OCI-LY1 (cell line): Measurements from ENCODE around the gene RPS3A.

Experiments
- H2AFZ ChIP-seq: fragments of 200-600 bp; sonication (generic), shearing (Covaris generic); 2 replicates; pipeline ENCODE4 v1.6.0; 2014; ENCODE audit warnings: antibody characterized with exemption, mild to moderate bottlenecking, low read length
- H3F3A ChIP-seq: fragments of 200-600 bp; sonication (generic), shearing (Covaris generic); 2 replicates; pipeline ENCODE4 v1.6.0; 2014; ENCODE audit warnings: mild to moderate bottlenecking, antibody characterized with exemption, low read length, moderate library complexity; ENCODE audit not compliant: insufficient read depth
- H3K27ac ChIP-seq: fragments of 200-600 bp; sonication (generic); 2 replicates; pipeline ENCODE4 v1.5.1; 2014; ENCODE audit warnings: low read length, mixed run types, mild to moderate bottlenecking, low read depth; ENCODE audit not compliant: poor library complexity, severe bottlenecking
- H3K27me3 ChIP-seq: fragments of 200-600 bp; sonication (generic); 2 replicates; pipeline ENCODE4 v1.6.0; 2014; ENCODE audit warnings: antibody characterized with exemption, mild to moderate bottlenecking, low read length, moderate library complexity; ENCODE audit not compliant: insufficient read depth
- H3K36me3 ChIP-seq: fragments of 200-600 bp; sonication (generic); 2 replicates; pipeline ENCODE4 v1.6.1; 2014; ENCODE audit warnings: mild to moderate bottlenecking, antibody characterized with exemption, low read length, moderate library complexity, mixed read lengths; ENCODE audit not compliant: insufficient read depth
- H3K4me1 ChIP-seq: fragments of 200-600 bp; sonication (generic); 2 replicates; pipeline ENCODE4 v1.5.1; 2014; ENCODE audit warnings: mild to moderate bottlenecking, low read length, moderate library complexity; ENCODE audit not compliant: insufficient read depth, severe bottlenecking
- H3K4me2 ChIP-seq: fragments of 200-600 bp; sonication (generic), shearing (Covaris generic); 2 replicates; pipeline ENCODE4 v1.6.1; 2014; ENCODE audit warnings: low read length
- H3K4me3 ChIP-seq: fragments of 200-600 bp; sonication (generic); 2 replicates; pipeline ENCODE4 v1.5.1; 2014; ENCODE audit warnings: low read length, low read depth, mild to moderate bottlenecking, mixed read lengths; ENCODE audit not compliant: poor library complexity, severe bottlenecking
- H3K79me2 ChIP-seq: fragments of 200-600 bp; shearing (Covaris generic); 2 replicates; pipeline ENCODE4 v1.6.1; 2016; ENCODE audit warnings: mixed run types, low read length, mixed read lengths; ENCODE audit not compliant: insufficient read depth
- H3K9ac ChIP-seq: fragments of 200-600 bp; sonication (generic), shearing (Covaris generic); 2 replicates; pipeline ENCODE4 v1.6.1; 2014; ENCODE audit warnings: mild to moderate bottlenecking, low read length, mixed read lengths
- H3K9me2 ChIP-seq: fragments of 200-600 bp; sonication (generic), shearing (Covaris generic); 2 replicates; pipeline ENCODE4 v1.6.1; 2014; ENCODE audit warnings: low read depth, mild to moderate bottlenecking, low read length, mixed read lengths
- H3K9me3 ChIP-seq: fragments of 200-600 bp; shearing (Covaris generic); 2 replicates; pipeline ENCODE4 v1.6.1; 2014; ENCODE audit warnings: low read length, mixed read lengths
- H4K20me1 ChIP-seq: fragments of 200-600 bp; sonication (generic), shearing (Covaris generic); 2 replicates; pipeline ENCODE4 v1.6.0; 2016; ENCODE audit warnings: mild to moderate bottlenecking, low read length; ENCODE audit not compliant: insufficient read depth
- CTCF ChIP-seq: fragments of 200-600 bp; sonication (generic), shearing (Covaris generic); IDR thresholded peaks from 2 replicates; pipeline ENCODE4 v1.5.1; 2017; ENCODE audit warnings: mild to moderate bottlenecking, antibody characterized with exemption, low read length, moderate library complexity, mixed read lengths
- EZH2 ChIP-seq: fragments of 200-600 bp; sonication (generic), shearing (Covaris generic); IDR thresholded peaks from 2 replicates; pipeline ENCODE4 v1.8.0; 2017; ENCODE audit warnings: borderline replicate concordance, mixed run types, mild to moderate bottlenecking, antibody characterized with exemption, low read length, moderate library complexity, mixed read lengths

RPS3A gene

GRCh38 chr4:151094290-151094751 is 5.1 kb upstream of the RPS3A start:
- H3K9me3 ChIP-seq: no peaks in the 10 kb centered on the region

DNA sequence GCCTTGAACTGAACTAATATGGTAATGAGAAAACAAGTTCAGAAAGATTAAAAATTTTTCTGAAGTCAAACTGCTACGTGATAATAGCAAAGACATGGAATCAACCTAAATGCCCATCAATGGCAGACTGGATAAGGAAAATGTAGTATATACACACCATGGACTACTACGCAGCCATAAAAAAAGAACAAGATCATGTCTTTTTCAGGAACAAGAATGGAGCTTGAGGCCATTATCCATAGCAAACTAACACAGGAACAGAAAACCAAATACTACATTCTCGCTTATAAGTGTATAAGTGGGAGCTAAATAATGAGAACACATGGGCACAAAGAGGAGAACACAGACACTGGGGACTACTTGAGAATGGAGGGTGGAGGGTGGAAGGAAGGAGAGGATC is 4.3 kb upstream of the RPS3A start:
- no peak overlapping the region for H3K4me2 ChIP-seq
- no peak overlapping the region for H3K27ac ChIP-seq
- no peak overlapping the region for H3K4me3 ChIP-seq
- H3K79me2 ChIP-seq: peaks cover 7% of the 10 kb centered on the region
- H3F3A ChIP-seq: no peaks in the 10 kb centered on the region
- peaks cover 6% of the 10 kb centered on the region for H3K36me3 ChIP-seq
- no peaks in the 10 kb centered on the region for H3K9me2 ChIP-seq
- no peaks in the 10 kb centered on the region for H3K9me3 ChIP-seq
- H3K27me3 ChIP-seq: no peaks in the 10 kb centered on the region
- peaks cover 13% of the 10 kb centered on the region for H3K4me1 ChIP-seq
- TF ChIP-seq CTCF (no peak), EZH2 (no peak)
- H4K20me1 ChIP-seq: no peaks in the 10 kb centered on the region
- no peak overlapping the region for H3K9ac ChIP-seq
- H2AFZ ChIP-seq: no peak overlapping the region

More at GRCh38 chr4:151094290-151094751, 5.1 kb upstream of the RPS3A start:
- no peak overlapping the region for H2AFZ ChIP-seq
- H3K79me2 ChIP-seq: no peaks in the 10 kb centered on the region
- H3K36me3 ChIP-seq: no peaks in the 10 kb centered on the region
- no peaks in the 10 kb centered on the region for H3F3A ChIP-seq
- TF ChIP-seq CTCF (no peak), EZH2 (no peak)
- H3K4me2 ChIP-seq: no peak overlapping the region
- H3K4me3 ChIP-seq: no peak overlapping the region
- no peak overlapping the region for H3K9ac ChIP-seq
- peaks cover 13% of the 10 kb centered on the region for H3K4me1 ChIP-seq
- no peaks in the 10 kb centered on the region for H3K9me2 ChIP-seq
- no peak overlapping the region for H3K27ac ChIP-seq
- H3K27me3 ChIP-seq: no peaks in the 10 kb centered on the region
- H4K20me1 ChIP-seq: no peaks in the 10 kb centered on the region

- Histone ChIP-seq H3K9ac (no peak overlapping the region), H3K27me3 (no peaks in the 10 kb centered on the region), H4K20me1 (no peaks in the 10 kb centered on the region), H3K9me3 (no peaks in the 10 kb centered on the region), H2AFZ (0 out of 2 replicates have a peak overlapping the region, but pooled peaks have one; percentile 76), H3K4me2 (0 out of 2 replicates have a peak overlapping the region, but pooled peaks have one; percentile 71), H3K9me2 (no peaks in the 10 kb centered on the region), H3K4me1 (peaks cover 32% of the 10 kb centered on the region), H3K4me3 (no peak overlapping the region), H3K79me2 (peaks cover 28% of the 10 kb centered on the region), H3F3A (no peaks in the 10 kb centered on the region), H3K27ac (no peak overlapping the region), H3K36me3 (peaks cover 32% of the 10 kb centered on the region)
- TF ChIP-seq EZH2 (no peak), CTCF (no peak)
Observed at GRCh38 chr4:151097759-151098158, 1.7 kb upstream of the RPS3A start.
